Right kidney (tissue), 1 donor: ENCODE measurements around the gene CRIP2.

Experiments
- DNase-seq: peaks from one replicate; pipeline ENCODE4 v3.0.0-alpha.2; 2016

Gene CRIP2

DNA sequence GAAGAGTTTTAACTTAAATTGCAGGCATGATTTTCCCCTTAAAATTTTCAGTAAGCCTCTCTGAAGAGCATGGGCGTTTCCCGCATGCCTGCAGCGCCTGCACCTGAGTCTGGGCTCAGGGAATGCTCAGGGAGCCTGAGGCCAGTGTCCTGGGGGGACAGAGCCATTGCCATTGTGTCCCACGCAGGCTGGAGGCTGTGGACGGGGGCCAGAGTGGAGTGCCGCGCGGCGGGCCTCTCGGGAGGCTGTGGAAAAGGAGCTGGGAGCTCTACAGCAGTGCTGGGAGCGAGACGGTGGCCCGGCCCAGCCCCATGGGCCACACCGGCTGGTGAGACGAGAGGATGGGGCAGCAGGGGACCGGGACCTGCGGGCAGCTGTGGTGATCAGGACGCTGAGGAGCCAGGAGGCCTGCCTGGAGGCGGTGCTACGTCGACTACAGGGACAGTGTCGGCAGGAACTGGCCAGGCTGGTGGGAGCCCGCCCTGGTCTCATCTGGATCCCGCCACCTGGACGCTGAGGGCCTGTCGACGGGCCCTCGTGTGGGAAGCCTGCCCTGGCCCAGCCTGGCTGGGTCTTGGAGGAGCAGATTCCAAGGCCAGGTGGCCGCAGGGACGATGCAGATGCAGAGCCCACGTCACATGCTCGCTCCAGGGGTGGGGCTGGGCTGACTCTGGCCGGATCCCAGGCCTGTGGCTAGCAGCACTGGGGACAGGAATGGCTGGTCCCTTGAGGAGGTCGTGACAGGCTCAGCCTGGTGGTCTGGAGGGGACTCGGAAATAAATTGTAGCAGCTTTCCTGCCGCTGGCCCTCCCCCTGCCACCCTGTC is 24.0 kb downstream of the CRIP2 start:
- DNase-seq = no peak

DNA sequence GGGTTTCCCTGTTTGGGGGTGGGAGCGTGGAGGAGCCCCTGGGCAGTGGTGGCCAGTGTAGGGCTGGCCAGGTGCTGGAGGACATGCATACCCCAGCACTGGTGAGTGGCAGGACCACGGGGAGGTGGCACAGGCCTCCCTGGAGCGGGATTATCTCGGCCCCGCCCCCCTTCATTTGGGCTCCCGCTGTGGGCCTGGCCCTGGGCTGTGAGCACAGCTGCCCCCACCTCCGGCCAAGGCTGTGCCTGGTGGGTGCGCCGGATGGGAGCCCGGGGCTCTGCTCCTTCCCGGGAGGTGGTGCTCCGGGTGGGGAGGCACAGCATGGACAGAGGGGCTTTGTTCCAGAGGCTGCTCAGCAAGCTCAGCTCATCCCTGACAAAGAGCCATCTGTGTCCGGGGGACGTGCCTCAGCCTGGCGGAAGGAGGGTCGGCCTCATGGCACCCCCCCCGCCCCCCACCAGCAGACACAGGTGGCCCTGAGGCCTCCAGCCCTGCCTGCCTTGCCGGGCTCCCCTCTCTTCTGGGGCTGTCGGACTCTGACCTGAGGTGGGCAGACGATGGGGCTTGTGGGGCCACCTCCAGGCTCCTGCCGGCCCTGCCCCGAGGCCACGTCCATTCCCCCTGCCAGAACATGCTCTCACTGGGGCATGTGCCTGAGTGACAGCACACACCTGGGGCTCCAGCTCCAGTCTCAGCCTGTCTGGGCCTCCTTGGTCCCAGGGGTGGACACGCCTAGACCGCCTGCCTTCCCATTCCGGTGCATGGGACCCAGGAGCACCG is 24.8 kb downstream of the CRIP2 start:
- DNase-seq = no peak

- no peak for DNase-seq
Measured at GRCh38 chr14:105500036-105500725, 25.6 kb downstream of the CRIP2 start.

DNA sequence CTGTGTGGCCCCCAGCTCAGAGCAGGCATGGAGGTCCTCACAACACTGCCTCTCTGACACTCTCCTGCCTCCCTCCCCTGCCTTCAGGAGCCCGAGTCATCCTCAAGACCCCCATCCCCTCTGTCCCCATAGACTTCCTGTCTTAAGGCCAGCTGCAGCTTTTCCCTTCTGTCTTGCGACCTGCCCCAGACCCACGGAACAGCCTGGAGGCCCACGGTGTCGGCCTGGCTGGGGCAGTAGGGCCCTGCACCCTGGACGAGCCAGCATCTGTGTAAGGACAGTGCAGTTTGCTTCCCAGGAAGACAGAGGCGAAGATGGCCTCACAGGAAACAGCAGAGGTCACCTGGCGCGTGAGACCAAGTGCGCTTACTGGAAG is 26.1 kb downstream of the CRIP2 start:
- no peak for DNase-seq

DNA sequence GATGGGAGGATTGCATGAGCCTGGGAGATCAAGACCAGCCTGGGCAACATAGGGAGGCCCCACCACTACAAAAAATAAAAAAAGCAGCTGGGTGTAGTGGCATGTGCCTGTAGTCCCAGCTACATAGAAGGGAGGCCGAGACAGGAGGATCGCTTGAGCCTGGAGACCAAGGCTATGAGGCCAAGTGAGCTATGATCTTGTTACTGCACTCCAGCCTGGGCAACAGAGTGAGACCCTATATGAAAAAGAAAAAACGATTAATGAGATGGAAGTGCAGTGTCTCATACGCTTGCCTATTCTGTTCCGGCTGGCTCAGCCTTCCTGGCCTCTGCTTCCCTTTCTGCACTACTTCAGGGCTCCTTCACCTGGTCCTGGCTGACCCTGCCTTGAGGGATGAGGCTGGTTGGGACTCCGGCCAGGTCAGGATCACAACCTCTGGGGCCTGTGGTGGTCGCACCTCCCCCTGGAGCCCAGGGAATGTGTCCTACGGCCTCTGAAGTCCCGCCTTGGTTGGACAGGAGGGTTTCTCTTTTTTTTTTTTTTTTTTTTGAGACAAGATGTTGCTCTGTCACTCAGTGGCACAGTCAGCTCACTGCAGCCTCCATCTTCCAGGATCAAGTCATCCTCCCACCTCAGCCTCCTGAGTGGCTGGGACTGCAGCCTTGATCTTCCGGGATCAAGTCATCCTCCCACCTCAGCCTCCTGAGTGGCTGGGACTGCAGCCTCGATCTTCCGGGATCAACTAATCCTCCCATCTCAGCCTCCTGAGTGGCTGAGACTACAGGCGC is 27.1 kb downstream of the CRIP2 start:
- DNase-seq = no peak

- no peak for DNase-seq
Measured at GRCh38 chr14:105502446-105503295, 28.1 kb downstream of the CRIP2 start.

- no peak for DNase-seq
Measured at GRCh38 chr14:105503296-105503640, 28.6 kb downstream of the CRIP2 start.

DNA sequence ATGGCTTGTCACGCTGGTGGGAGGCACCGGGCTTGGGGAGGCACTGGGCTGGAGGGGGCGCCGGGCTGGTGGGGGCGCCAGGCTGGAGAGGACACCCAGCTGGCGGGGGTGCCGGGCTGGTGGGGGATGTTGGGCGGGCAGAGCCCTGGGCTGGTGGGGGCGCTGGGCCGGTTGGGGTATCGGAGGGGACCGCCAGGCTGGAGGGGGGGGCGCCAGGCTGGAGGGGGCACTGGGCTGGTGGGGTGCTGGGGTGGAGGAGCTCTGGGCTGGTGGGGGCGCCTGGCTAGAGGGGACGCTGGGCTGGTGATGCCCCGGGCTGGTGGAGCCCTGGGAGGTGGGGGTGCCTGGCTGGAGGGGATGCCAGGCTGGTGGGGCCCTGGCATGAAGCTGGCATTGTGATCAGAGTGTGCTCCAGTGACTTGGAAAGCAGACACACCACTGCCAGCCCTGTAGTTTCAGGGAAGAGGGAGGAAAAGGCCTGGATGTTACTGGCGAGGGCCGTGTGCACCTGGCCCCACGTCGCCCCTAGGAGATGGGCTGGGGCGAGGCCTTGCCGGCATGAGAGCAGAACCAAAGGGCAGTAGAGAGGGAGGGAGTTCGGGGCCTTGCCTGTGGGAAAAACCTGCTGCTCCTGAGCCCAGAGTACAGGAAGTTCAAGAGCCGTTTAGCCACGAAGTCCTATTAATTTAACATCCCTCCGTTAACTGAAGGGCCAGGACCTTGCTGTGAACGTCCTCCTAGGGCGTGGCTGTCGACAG is 29.5 kb downstream of the CRIP2 start:
- no peak for DNase-seq

DNA sequence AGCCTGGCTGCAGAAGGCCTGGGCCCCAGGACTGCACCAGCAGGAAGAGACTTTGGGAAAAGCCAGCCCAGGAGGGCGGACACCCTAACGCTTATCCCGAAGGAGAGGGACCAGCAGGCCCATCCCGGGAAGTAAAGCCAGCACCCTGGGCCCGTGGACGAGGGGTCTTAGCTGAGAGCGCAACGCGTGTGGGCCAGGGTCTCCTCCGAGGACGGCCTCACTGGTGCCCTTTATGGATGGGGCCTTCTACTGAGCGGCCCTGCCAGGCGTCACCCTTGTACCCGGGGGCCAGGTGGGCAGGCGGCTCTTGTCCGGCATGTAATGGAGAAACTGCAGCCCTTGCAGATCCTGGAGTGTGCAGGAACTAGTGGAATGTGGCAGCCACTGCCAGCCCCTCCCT is 30.5 kb downstream of the CRIP2 start:
- no peak for DNase-seq

DNA sequence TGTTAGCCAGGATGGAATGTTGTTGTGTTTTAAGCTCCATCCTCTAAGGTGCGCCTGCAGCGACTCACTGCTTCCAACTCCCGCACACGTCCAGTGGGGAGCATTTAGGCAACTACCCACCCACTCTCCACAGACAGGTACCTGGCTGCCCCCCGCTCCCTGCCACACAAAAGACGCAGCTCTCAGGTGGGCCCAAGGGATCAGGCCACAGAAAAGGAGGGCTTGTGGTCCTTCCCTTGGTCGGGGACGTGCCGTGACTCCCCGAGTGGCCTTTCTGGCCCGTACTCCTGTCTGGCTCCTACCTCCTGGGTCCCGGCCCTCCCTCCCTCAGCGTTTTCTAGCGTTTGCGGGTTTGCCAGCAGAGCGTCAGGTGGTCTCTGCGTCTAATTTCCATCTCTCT is 32.6 kb downstream of the CRIP2 start:
- DNase-seq = no peak

- no peak for DNase-seq
Measured at GRCh38 chr14:105508069-105508468, 33.4 kb downstream of the CRIP2 start.

GRCh38 chr14:105508601-105509000 is 34.0 kb downstream of the CRIP2 start:
- DNase-seq = no peak

DNA sequence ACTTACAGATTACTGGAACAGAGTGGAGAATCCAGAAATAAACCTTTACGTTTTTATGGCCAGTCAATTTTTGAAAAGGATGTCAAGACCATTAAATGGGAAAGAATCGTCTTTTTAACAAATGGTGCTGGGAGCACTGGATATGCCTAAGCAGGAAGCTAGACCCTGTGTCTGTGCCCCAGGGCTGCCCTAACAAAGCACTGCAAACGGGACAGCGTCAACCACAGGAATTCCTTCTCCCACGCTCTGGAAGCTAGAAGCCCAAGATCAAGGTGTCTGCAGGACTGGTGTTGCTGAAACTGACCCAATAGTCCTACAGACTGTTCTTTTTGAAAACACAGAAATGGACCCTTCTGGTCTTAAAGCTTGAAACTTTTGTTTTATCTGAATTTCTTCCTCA is 42.5 kb downstream of the CRIP2 start:
- no peak for DNase-seq

DNA sequence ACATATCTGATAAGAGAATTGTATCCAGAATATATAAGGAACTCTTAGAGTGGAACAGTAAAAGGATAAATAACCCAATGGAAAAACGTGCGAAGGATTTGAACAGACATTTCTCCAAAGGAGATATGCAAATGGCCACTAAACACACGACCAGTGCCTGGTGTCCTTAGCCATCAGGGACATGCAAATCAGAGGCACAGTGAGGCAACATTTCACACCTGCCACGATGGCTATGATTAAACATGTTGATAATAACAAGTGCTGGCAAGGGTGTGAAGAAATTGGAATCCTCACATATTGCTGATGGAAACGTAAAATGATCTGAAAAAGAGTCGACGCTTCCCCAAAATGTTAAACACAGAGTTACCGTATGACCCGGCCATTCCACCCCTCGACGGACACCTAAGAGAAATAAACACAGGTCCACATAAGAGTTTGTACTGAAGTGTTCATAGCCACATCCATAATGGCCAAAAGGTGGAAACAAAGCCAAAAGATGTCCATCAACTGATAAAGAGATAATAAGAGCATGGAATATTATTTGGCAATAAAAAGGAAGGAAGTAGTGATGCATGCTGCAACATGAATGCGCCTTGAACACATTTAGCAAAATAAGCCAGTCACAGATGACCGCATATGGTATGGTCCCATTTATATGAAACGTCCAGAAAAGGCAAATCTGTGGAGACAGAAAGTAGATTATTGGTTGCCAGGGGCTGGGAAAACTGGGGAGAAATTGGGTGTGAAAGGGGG is 45.5 kb downstream of the CRIP2 start:
- no peak for DNase-seq

DNA sequence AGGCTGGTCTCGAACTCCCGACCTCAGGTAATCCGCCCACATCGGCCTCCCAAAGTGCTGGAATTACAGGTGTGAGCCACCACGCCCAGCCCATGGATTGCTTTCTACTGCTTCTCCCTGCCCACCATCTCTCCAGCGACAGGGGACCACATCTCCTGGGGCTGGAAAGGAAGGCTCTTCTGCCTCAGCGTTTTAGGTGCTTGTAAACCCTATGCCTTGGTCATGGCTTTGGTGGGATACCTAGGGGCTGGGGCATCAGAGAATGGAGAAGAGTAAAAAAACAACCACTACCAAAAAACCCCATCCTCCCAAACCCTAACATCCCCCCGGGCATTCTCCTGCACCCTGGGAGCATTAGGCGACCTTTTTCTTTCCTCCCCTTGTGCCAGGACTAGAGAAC is 50.7 kb downstream of the CRIP2 start:
- DNase-seq = no peak

DNA sequence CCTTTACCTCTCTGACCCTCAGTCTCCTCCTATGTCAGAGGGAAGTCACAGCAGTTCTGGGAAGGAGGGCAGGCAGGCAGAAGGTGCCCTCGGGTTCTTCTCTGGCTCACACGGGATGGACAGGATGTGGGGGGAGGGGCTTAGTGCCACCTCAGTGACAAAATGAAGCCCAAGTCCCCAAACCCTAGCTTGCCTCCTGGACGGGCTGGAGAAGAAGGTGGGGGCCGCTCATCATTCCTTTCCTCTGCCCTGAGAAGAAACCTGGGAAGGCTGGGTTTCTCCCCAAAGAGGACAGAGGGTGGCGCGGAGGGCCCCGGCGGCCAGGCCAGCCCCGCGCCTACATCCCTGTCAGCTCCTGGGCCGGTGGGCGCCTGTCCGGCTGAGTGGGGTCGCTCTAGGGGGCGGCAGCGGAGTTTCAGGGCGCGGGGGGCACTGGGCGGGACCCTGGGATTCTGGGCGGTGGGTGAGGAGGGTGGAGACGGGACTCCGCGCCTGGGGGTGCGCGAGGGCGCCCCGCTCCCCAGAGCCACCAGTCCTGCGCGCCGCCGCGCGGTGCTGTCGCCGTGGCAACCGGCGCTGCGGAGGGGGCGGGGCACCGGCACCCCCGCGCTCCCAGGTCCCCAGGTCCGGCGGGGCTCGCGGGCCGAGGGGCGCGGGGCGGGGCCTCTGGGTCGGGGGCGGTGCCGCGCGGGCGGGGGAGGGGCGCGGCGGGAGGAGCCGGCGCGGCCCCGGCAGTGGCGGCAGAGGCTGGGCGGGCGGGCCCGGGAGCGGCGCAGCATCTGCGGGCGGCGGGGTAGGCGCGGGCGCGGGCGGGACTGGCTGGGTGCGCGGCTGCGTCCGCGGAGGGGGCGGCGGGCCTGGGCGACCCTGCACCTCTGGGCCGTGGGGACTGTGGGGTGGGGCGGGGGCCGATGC is 51.5 kb downstream of the CRIP2 start, which contains the start of gene TMEM121:
TSS of gene TMEM121 (plus strand) at position 723 of the 915 bp plus-strand sequence. CDS start 2,252 bp downstream, outside the sequence.
- peak; percentile 63 for DNase-seq

DNA sequence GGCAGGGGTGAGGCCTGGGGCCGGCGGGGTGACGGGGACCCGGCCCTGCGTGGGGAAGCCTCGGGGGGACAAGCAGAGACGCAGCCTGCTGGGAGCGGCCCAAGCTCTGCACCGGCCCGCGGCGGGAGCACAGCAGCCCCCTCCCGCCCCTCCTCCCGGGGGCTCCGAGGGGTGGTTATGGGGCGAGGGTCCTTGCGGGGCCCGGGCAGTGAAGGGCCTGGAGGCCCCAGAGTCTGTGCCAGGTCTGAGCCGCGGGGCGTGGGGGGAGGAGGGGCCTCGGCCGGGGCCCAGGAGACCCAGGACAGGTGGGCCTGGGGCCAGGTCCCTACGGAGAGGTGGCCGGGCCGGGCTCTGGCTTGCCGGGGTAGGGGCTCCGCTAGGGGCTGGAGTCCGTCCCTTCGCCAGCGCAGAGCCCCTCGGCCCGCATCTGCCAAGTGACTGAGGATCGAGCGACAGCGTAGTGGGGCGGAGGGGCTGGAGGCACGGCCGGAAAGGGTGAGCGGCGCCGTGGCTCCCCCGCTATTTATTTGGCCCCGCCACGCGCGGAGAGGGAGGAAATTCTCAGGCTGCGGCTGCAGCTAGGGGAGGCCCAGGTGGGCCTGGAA is 52.3 kb downstream of the CRIP2 start:
- peak; percentile 56 for DNase-seq

- DNase-seq = no peak
Measured at GRCh38 chr14:105527381-105527825, 52.8 kb downstream of the CRIP2 start.
